WI38 (cell line): ENCODE measurements around the gene PTGER3.

Experiments used
- H3K4me3 ChIP-seq: 2 replicates; pipeline ENCODE4 v1.5.1; 2011; ENCODE audit warnings: low read depth, mild to moderate bottlenecking, control low read depth, low read length
- CTCF ChIP-seq: IDR thresholded peaks from 2 replicates; pipeline ENCODE4 v1.5.1; 2012; ENCODE audit warnings: low read depth, mild to moderate bottlenecking, control low read depth, low read length

Gene PTGER3

GRCh38 chr1:70970407-70970806, 77.2 kb downstream of the PTGER3 start:
- no peak overlapping the region for H3K4me3 ChIP-seq
- no peak for TF ChIP-seq CTCF

GRCh38 chr1:70966018-70966638, 81.5 kb downstream of the PTGER3 start:
- no peak overlapping the region for H3K4me3 ChIP-seq
- TF ChIP-seq CTCF, result no peak

- no peak overlapping the region for H3K4me3 ChIP-seq
- TF ChIP-seq CTCF, result no peak
These were observed 84.2 kb downstream of the PTGER3 start for GRCh38 chr1:70963374-70963773.

- TF ChIP-seq CTCF, result no peak
- no peak overlapping the region for H3K4me3 ChIP-seq
These were observed 86.1 kb downstream of the PTGER3 start for GRCh38 chr1:70961374-70961975.

GRCh38 chr1:70948396-70949017, 99.1 kb downstream of the PTGER3 start:
- no peak for TF ChIP-seq CTCF
- H3K4me3 ChIP-seq, result no peak overlapping the region

- H3K4me3 ChIP-seq, result no peak overlapping the region
- no peak for TF ChIP-seq CTCF
These were observed 99.8 kb downstream of the PTGER3 start for GRCh38 chr1:70947835-70948234.

GRCh38 chr1:70945676-70946075, 101.9 kb downstream of the PTGER3 start:
- H3K4me3 ChIP-seq, result no peak overlapping the region

More at GRCh38 chr1:70945676-70946075, 101.9 kb downstream of the PTGER3 start:
- no peak for TF ChIP-seq CTCF
